ENCODE results near the gene PHF2.

The PHF2 gene

DNA sequence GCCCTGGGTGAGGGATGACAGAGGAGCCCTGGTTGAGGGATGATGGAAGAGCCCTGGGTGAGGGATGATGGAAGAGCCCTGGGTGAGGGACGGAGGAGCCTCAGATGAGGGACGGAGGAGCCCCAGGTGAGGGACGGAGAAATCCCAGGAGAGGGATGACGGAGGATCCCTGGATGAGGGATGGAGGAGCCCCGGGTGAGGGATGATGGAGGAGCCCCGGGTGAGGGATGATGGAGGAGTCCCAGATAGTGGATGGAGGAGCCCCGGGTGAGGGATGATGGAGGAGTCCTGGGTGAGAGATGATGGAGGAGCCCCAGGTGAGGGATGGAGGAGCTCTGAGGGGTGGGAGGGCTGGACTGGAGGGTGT lies 10.9 kb downstream of the PHF2 start:
- peaks cover 3 to 13% of the 10 kb centered on the region in 2 donors for H3K36me3 Mint-ChIP-seq
- peaks cover 34 to 50% of the 10 kb centered on the region in 2 donors for H3K4me1 Mint-ChIP-seq
- no peaks in the 10 kb centered on the region for H3K27me3 Mint-ChIP-seq
- no peak overlapping the region for H3K27ac Mint-ChIP-seq
- no peak for DNase-seq
- no peak overlapping the region for H3K4me3 Mint-ChIP-seq
- peaks cover 0 to 3% of the 10 kb centered on the region in 2 donors for H3K9me3 Mint-ChIP-seq
- no peak for ATAC-seq (replicated peaks)

DNA sequence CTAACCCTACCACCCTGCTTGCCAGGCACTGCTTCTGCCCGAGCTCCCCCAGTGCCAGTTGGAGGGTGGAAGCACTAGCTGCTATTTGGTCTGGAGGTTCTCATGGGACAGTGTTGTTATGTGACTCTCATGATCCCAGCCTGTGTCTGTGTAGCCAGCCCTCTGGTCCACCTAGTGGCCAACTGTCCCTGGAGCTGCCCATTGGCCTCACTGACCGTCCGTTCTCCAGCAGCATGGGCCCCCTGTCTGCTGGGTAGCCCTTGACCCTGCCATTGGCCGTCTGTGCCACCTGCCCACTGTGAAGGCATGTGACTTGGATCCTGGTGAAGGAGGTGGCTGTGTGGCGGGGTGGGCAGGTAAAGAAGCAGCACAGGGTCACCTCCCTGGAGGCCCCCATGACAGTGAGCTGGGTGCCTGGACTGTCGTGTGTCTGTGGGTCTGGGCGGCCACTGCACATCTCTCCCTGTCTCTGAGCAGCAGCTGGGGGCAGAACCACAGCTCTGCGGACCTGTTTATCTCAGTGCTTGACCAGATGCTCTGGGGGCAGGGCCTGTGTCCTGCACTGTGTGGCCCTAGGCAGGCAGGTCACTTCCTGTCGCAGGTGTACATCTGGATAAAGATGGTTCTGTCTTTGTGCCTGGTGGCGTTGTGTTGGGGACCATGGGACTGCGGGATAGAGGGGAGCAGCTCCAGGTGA lies 11.4 kb downstream of the PHF2 start:
- Mint-ChIP-seq H3K4me1 (peaks cover 37 to 48% of the 10 kb centered on the region in 2 donors), H3K4me3 (no peak overlapping the region), H3K36me3 (peaks cover 3 to 13% of the 10 kb centered on the region in 2 donors), H3K27me3 (no peaks in the 10 kb centered on the region), H3K9me3 (peaks cover 0 to 3% of the 10 kb centered on the region in 2 donors), H3K27ac (no peak overlapping the region)
- ATAC-seq (replicated peaks) (no peak), DNase-seq (no peak)

DNA sequence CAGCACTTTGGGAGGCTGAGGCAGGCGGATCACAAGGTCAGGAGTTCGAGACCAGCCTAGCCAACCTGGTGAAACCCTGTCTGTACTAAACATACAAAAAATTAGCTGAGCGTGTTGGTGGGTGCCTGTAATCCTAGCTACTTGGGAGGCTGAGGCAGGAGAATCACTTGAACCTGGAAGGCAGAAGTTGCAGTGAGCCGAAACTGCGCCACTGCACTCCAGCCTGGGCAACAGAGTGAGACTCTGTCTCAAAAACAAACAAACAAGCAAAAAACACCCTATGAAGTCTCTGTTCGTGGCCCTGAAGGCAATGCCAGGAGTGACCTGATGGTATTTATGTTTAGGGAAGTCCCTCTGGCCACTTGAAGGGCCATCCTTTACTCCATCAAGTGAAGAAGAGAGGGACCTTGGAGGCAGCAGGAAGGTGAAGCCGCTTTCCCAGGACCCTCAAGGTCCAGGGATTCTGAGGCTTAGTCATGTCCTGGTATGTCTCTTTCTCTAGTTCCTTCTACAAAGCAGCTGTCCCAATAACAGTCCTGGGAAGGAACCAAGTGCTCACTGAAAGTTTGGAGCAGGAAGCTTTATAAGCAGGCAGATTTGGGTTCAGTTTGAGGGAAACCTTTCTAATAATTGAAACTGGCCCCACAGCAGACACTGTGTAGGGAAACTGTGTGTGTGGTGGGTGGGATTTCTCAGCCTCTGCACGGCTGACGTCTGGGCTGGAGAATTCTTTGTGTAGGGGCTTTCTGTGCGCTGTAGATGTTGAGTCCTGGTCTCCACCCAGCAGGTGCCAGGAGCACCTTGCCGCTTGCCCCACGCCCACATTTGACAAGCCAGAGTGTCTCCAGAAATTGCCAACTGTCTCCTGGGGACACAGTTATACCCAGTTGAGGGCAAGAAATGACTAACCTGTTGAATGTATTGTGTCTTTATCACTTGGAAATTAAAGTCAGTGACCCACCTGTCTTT lies 12.5 kb downstream of the PHF2 start:
- Mint-ChIP-seq H3K4me1 (peaks cover 39 to 45% of the 10 kb centered on the region in 2 donors), H3K4me3 (no peak overlapping the region), H3K9me3 (peaks cover 0 to 3% of the 10 kb centered on the region in 2 donors), H3K36me3 (peaks cover 3 to 13% of the 10 kb centered on the region in 2 donors), H3K27me3 (no peaks in the 10 kb centered on the region), H3K27ac (no peak overlapping the region)
- ATAC-seq (replicated peaks) (no peak), DNase-seq (no peak)

DNA sequence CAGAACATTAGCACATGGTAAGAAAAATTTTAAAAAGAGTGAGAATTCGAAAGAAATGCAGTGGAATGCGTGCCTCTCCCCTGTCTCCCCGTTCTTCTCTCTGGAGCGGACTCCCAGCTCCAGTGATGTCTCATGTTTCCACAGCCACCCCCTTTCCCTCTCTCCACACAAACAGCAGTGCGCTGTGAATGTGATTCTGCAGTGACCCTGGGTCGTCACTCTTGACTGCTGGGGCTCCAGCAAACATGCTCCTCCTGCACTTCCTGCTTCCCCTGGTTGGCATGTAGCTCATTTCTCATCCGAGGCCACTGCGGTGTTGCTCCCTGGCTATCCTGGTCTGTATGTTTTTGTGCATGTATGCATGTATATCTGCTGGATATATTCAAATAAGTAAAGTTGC lies 13.3 kb downstream of the PHF2 start:
- Mint-ChIP-seq H3K9me3 (no peaks in the 10 kb centered on the region), H3K36me3 (peaks cover 3 to 7% of the 10 kb centered on the region in 2 donors), H3K4me1 (peaks cover 45 to 46% of the 10 kb centered on the region in 2 donors), H3K27me3 (no peaks in the 10 kb centered on the region), H3K27ac (no peak overlapping the region), H3K4me3 (no peak overlapping the region)
- ATAC-seq (replicated peaks), result no peak
- no peak for DNase-seq

DNA sequence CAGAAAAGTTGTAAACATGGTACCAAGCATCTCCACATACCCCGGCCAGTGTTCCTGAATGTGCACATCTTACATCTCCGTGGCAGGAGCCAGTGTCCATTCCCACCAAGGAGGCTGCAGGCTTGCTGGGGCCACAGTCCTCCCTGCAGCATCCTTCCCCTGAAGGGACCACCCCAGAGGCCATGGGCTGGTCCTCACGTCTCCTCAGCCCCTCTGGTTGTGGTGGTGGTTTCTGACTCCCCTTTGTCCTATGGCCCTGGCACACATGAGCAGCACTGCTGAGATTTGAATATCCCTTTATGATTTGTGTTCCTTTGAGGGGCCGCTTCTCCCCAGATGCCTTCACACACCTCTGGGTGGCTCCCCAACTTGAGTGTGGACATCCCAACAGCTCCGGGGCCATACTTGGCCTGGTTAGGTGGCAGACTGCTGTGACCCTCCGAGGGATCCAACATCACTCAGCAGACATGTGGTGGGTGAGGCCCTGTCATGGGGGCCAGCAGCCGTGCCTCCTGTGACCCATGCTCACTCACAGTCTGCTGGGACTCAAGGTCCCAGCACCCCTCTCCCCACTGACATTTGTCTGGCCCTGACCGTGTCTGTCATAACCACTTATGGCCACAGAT lies 14.3 kb downstream of the PHF2 start:
- Mint-ChIP-seq H3K9me3 (no peaks in the 10 kb centered on the region), H3K27me3 (no peaks in the 10 kb centered on the region), H3K4me3 (no peak overlapping the region), H3K4me1 (peaks cover 46% of the 10 kb centered on the region in 2 donors), H3K36me3 (no peaks in the 10 kb centered on the region), H3K27ac (peak overlapping the region; percentile 11)
- ATAC-seq (replicated peaks), result no peak
- DNase-seq, result no peak

DNA sequence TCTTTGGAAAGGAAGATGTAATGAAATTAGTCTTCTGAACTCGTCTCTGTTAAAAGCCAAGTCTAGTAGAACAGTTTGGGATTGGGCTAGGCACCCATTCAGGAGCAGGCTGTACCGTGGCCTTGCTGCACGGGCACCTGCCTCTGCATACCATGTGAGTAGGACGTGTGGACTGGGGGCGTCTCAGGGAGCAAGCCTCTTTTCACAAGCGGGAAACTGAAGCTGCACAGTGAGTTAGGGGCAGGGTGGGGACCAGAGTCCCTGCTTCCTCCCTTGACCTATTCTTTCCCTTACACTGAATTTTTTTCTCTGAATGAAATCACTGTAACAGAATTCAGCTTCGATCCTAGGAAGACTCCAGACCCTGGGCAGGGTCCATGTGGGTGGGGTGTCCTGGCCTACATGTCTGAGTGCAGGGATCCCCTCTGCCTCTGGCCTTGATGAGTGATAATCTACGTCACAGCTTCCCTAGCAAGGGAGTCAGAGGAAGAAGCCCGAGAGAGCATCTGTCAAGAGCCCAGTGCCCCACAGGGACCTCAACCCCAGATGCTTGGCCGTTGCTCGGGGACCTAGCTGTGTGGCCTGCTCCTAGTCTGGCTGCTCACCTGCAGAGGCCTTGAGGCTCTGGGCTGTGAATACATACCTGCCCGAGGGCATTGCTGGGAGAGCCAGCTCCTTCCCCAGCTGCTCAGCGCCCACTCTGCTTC lies 15.1 kb downstream of the PHF2 start:
- no peak for ATAC-seq (replicated peaks)
- Mint-ChIP-seq H3K9me3 (no peaks in the 10 kb centered on the region), H3K4me1 (peaks cover 49 to 53% of the 10 kb centered on the region in 2 donors), H3K36me3 (no peaks in the 10 kb centered on the region), H3K27ac (peak overlapping the region; percentile 51), H3K4me3 (no peak overlapping the region), H3K27me3 (no peaks in the 10 kb centered on the region)
- no peak for DNase-seq

DNA sequence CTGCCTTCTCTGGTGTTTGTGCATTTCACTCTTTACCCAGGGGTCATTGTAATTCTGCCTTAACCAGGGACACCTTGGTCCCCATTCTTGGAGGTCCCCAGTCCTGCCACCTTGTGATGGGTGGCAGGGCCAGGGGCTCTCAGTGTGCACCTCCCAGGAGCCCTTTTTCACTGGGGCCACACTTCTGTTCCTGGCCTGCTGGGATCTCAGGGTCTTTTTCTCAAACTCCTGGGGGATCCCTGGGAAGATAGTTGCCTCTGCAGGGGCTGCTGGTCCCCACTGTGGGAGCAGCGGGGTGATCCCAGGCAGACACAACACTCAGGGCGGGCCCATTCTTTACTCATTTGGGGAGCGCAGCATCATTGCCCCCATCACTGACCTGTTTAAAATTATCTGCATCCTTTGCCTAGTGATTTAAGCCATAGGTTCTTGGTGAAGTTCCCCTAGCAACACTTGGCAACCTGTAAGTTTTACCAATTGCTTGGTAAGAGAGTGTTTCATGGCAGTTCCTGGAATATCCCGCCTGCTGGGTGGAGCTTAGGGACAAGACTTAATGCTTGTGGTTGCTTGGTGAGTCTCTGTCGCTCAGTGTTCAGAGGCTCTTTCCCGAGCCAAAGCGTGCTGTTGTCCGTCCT lies 15.7 kb downstream of the PHF2 start:
- H3K9me3 Mint-ChIP-seq, result no peaks in the 10 kb centered on the region
- DNase-seq (no peak), ATAC-seq (replicated peaks) (no peak)
- peaks cover 47 to 48% of the 10 kb centered on the region in 2 donors for H3K4me1 Mint-ChIP-seq
- H3K4me3 Mint-ChIP-seq, result no peak overlapping the region
- no peaks in the 10 kb centered on the region for H3K36me3 Mint-ChIP-seq
- peak overlapping the region; percentile 51 for H3K27ac Mint-ChIP-seq
- no peaks in the 10 kb centered on the region for H3K27me3 Mint-ChIP-seq

DNA sequence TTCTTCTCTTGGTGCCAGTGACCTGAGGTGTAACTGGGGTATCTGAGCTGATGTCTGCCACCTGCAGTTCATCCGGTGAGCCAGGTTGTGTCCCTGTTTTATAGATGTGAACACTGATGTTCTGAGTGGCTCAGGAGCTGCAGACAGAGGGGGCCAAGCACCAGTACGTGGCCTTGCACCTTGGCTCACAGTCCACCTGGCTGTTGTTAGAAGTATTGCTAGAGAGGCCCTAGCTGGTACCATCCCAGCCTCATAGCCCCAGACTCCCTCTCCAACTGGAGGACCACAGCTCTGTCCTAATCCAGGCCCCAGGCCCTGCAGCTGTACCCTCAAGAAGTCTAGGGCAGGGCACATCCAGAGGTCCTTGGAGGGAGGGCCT lies 16.2 kb downstream of the PHF2 start:
- Mint-ChIP-seq H3K27me3 (no peaks in the 10 kb centered on the region), H3K36me3 (no peaks in the 10 kb centered on the region), H3K27ac (no peak overlapping the region), H3K4me1 (peaks cover 48% of the 10 kb centered on the region in 2 donors), H3K9me3 (no peaks in the 10 kb centered on the region), H3K4me3 (no peak overlapping the region)
- peak; percentile 36 to 41 for ATAC-seq (replicated peaks)
- DNase-seq, result no peak

DNA sequence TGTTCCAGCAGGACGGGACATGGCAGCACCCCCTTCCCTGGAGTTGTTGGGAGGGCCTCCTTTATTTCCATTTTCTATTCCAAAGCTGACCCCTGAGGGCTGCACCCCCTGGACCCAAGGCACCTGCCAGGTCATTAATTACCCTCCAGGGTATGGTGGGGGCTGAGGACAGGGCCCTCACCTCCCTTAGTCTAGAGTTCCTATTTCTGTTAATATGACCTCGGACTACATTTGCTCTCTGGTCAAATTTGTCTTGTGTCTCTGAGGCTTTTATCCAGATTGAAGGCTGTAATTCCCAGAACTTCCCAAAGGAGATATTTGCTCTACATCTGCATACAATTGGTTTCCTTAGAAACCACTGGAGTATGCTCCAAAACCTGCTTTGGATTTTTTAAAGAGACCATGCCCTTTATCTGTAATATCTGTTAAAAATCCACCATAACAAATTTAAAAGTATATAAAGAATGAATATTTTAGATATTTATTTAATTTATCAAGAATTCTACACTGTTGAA lies 16.8 kb downstream of the PHF2 start:
- Mint-ChIP-seq H3K4me1 (peaks cover 48 to 51% of the 10 kb centered on the region in 2 donors), H3K4me3 (no peak overlapping the region)

DNA sequence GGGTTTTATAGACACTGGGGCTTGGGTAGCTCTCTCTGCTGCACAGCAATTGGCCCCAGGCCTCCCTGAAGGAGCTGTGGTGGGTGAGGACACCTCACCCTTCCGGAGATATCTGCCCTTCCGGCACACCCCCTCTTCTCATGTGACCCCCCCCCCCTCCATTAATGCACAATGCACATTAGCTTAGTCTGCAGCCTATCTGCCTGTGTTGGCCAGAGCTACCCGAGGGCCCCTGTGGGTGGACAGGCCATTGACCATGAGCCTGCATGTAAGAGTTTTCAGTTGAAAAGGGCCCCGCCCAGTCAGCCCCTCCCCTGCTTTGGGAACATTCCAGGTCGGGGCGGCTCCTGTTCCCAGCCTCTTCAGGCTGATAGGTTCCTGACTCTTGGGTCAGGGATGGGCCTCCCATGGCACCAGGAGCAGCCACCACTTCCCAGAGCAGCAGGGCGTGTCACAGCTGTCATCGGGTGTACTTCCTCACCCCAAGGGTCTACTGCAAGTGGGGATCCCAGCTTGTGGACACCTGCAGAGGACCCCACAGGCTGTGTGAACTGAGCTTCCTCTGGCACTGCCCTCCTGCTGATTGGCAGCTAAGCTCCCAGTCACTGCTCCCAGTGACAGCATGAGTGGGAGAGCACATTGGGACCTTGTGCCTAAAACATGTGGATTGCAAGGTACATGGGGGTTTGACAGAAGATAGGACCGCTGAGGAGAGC lies 17.8 kb downstream of the PHF2 start:
- H3K4me1 Mint-ChIP-seq, result peaks cover 50 to 52% of the 10 kb centered on the region in 2 donors
- no peaks in the 10 kb centered on the region for H3K27me3 Mint-ChIP-seq
- DNase-seq (no peak), ATAC-seq (replicated peaks) (no peak)
- no peak overlapping the region for H3K27ac Mint-ChIP-seq
- no peak overlapping the region for H3K4me3 Mint-ChIP-seq
- no peaks in the 10 kb centered on the region for H3K9me3 Mint-ChIP-seq
- H3K36me3 Mint-ChIP-seq, result no peaks in the 10 kb centered on the region

More for the DNA sequence above, 16.8 kb downstream of the PHF2 start:
- H3K36me3 Mint-ChIP-seq, result no peaks in the 10 kb centered on the region
- H3K9me3 Mint-ChIP-seq, result no peaks in the 10 kb centered on the region
- no peak overlapping the region for H3K27ac Mint-ChIP-seq
- no peak for DNase-seq
- H3K27me3 Mint-ChIP-seq, result no peaks in the 10 kb centered on the region
- no peak for ATAC-seq (replicated peaks)

DNA sequence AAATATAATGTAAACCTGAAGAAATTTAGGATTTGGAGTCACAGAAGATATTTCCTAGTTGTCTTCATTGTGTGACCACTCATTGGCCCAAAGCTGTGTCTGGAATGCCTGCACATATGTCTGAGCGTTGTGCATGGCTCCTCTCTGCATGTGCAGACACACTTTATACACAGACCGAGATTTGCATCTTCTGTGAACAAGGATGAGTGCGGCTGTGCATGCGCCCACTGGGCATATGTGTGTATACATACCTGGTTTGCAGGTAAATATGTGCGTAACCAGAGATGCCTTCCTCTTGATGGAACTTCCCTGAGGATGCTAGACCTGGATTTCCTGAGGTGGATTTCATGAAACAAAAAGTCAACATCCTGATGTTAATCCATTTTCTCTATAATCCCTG lies 19.1 kb downstream of the PHF2 start:
- Mint-ChIP-seq H3K9me3 (no peaks in the 10 kb centered on the region), H3K4me3 (no peak overlapping the region), H3K4me1 (peaks cover 54 to 55% of the 10 kb centered on the region in 2 donors), H3K27me3 (no peaks in the 10 kb centered on the region), H3K27ac (no peak overlapping the region), H3K36me3 (no peaks in the 10 kb centered on the region)
- DNase-seq (no peak), ATAC-seq (replicated peaks) (no peak)

DNA sequence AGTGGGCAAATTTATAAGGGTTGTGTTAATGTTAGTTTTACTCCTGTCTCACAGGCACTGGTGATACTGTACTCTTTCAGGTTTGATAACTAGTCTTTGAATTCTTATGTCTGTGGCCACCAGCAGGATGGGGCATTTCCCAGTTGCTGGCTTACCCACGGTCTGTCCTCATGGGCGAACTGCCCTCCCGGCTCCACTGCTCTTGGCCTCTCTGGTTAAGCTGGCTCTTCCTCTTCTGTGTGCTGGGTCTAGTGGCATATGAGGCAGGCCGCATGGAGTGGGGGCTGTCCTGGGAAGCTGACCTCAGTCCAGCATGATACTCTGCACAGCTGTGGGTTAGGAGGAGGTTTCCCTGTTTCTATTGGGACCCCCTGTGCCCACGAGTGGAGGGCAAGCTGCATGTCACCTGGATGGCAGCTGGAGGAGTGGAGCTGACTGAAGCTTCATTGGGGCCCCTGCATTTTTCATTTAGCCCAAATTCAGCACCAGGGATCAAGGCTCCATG lies 19.5 kb downstream of the PHF2 start:
- H3K4me3 Mint-ChIP-seq, result no peak overlapping the region
- H3K9me3 Mint-ChIP-seq, result no peaks in the 10 kb centered on the region
- no peak for DNase-seq
- no peak for ATAC-seq (replicated peaks)
- H3K36me3 Mint-ChIP-seq, result no peaks in the 10 kb centered on the region
- H3K4me1 Mint-ChIP-seq, result peaks cover 53 to 60% of the 10 kb centered on the region in 2 donors
- no peaks in the 10 kb centered on the region for H3K27me3 Mint-ChIP-seq
- no peak overlapping the region for H3K27ac Mint-ChIP-seq

DNA sequence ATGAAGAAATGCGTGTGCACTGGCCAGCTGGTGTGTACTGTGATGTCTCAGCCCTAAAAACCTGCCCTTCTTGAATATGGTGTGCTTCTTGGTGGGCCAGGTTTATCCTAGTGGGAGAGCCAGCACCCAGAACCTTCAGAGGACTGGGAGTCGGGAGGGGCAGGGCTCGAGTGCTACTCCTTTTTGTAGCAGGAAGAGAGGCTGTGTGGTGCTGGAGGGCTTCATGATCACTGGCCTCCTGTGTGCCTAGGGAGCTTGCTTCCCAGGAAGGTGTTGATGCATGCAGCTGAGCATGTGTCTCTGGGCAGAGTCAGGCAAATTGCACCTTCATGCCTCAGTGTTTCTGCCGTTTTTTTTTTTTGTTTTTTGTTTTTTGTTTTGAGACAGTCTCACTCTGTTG lies 20.0 kb downstream of the PHF2 start:
- Mint-ChIP-seq H3K27ac (no peak overlapping the region), H3K4me1 (peaks cover 58 to 64% of the 10 kb centered on the region in 2 donors), H3K9me3 (no peaks in the 10 kb centered on the region), H3K36me3 (no peaks in the 10 kb centered on the region), H3K27me3 (no peaks in the 10 kb centered on the region), H3K4me3 (no peak overlapping the region)
- DNase-seq (no peak), ATAC-seq (replicated peaks) (no peak)

Measured in stimulated activated naive B cell treated with anti-CD40 and anti-IgM and Interleukin-4, amounts not matched to agents 10 μg/mL and 1 μg/mL and 100 μg/mL, for 72 hours (primary cell).